Activated gamma-delta T cell (primary cell): ENCODE data around the gene RAB4B.
"Not testable (repeated sequence)": the region's sequence is repeated elsewhere in the genome, so short reads cannot be mapped to it uniquely, and the experiment has no call there.

Source experiments
- DNase-seq: peaks from one replicate; lab custom pipeline; 2025; lab: John Stamatoyannopoulos, UW

Gene RAB4B

DNA sequence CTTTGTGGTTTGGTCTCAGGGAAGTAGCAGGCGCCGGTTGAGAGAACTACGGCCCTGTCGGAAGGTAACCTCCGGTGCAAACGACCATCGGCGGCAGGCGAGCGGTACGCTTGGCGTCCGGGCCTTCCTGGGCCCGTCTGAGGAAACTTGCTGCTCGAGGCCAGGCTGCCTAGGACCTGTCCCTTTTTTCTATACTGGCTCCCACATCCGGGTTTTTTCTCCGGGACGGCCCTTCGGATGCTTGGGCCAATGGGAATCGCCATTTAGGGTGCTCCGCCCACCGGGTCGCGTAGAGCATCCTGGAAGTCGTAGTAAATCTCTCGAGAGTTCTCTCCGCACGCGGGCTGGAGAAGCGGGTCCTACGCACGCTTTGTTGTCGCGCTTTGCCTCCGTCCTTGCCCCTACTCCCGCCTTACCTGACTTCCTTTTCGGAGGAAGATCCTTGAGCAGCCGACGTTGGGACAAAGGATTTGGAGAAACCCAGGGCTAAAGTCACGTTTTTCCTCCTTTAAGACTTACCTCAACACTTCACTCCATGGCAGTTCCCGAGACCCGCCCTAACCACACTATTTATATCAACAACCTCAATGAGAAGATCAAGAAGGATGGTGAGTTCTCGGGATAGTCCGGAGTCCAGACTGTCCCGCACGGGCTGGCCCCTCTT, 27.0 kb upstream of the RAB4B start, which contains the start of gene SNRPA:
Gene SNRPA, plus strand, starts transcription at position 330 of the 664 bp plus-strand sequence. Its CDS starts 206 bp downstream, at position 536.
- DNase-seq = peak; percentile 69

DNA sequence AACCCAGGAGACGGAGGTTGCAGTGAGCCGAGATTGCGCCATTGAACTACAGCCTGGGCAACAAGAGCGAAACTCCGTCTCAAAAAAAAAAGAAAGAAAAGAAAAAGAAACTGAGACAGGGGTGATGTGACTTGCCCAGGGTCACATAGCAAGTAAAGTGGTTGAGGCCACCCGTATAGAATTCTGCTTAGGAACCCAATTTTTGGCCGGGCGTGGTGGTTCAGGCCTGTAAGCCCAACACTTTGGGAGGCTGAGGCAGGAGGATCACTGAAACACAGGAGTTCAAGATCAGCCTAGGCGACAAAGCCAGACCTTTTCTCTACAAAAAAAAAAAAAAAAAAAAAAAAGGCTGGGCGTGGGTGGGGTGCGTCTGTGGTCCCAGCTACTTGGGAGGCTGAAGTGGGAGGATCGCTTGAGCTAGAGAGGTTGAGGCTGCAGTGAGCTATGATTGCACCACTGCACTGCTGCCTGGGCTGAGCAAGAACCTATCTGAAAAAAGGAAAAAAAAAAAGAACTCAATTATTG, 25.7 kb upstream of the RAB4B start:
- no peak for DNase-seq

DNA sequence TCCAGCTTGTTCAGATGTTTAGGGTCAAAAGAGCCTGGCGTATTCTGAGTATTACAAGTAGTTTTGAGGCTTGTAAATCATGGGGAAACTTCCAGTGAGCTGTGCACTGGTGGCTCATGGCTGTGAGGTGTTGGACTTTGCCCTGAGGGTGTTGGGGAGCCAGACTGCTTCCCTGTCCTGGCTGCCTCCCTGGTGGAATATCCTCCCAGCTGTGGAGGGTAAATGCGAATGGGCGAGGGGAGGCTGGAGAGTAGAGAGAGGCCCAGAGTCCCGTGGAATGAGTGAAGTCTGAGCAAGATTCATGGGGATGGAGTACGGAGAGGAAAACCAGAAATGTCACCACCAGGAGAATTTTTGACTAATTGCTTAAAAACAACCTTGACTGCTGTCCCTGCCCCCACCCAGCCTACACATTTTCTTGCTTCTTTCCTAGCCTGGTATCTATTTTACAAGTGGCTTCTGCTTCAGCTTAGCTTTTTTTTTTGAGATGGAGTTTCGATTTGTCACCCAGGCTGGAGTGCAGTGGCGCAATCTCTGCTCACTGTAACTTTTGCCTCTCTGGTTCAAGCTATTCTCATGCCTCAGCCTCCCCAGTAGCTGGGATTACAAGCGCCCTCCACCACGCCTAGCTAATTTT, 23.3 kb upstream of the RAB4B start:
- DNase-seq = no peak

DNA sequence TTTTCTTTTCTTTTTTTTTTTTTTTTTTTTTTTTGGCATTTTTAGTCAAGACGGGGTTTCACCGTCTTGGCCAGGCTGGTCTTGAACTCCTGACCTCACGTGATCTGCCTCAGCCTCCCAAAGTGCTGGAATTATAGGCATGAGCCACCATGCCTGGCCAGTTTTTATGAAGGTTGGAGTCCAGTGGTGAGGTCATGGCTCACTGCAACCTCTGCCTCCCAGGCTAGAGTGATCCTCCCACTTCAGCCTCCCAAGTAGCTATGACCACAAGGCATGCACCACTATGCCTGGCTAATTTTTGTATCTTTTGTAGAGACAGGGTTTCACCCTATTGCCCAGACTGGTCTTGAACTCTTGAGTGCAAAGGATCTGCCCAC, 22.8 kb upstream of the RAB4B start:
- no peak for DNase-seq

DNA sequence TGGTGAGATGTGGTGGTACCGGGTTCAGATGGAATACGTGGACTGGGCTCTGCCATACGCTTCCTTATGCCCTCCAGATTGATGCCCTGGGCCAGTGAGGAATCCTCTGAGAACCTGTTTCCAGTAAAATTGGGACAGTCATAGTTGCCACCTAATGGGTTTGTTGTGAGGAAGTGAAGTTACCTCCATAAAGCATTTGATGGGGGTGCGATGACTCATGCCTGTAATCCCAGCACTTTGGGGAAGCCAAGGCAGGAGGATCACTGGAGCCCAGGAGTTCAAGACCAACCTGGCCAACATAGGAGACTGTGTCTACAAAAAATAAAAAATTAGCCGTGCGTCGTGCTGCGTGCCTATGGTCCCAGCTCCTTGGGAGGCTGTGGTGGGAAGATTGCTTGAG, 22.3 kb upstream of the RAB4B start:
- DNase-seq = no peak

DNA sequence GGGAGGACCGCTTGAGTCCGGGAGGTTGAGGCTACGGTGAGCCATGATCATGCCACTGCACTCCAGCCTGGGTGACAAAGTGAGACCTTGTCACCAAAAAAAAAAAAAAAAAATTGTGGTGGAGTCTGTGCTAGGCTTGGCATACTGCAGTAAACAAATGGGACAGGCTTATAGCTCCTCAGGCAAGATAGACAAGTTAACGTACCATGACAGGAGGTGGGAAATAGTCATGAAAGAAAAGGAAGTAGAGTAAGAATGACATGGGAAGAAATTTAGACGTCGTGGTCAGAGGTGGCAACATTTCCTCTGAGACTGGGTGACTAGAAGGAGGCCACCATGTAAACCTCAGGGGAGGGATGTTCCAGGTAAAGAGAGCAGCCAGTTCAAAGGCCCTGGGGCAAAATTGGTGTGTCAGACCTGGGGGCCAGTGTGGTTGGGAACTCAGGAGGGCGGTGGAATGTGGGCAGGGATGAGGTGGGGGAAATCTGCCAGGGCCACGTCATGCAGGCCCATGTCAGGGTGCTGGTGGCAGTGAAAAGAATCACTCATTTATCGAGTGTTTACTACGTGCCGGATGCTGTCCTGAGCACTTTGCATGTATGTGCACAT, 21.4 kb upstream of the RAB4B start:
- no peak for DNase-seq

DNA sequence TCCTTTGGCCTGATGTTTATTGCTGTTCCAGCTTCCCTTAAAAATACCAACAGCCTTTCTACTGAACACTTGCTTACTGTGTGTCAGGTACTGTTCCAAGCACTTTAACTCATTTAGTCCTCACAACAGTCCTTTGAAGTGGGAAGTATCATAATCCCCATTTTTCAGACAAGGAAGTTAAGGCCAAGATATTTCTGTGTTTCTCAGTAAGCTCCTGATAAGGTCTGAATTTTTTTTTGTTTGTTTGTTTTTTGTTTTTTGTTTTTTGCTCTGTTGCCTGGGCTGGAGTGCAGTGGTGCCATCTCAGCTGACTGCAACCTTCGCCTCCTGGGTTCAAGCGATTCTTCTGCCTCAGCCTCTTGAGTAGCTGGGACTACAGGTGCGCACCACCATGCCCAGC, 19.6 kb upstream of the RAB4B start:
- DNase-seq = no peak

DNA sequence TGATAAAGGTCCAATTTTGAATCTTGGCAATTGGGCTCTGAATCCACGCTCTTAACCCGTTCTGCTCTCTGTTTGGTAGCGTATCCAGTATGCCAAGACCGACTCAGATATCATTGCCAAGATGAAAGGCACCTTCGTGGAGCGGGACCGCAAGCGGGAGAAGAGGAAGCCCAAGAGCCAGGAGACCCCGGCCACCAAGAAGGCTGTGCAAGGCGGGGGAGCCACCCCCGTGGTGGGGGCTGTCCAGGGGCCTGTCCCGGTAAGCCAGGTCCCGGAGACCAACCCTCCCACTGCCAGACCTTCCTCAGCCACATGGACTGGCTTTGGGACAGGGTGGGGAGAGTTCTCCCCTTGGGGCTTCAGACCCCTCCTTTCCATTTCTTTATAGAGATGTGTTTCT, 18.7 kb upstream of the RAB4B start:
- no peak for DNase-seq

DNA sequence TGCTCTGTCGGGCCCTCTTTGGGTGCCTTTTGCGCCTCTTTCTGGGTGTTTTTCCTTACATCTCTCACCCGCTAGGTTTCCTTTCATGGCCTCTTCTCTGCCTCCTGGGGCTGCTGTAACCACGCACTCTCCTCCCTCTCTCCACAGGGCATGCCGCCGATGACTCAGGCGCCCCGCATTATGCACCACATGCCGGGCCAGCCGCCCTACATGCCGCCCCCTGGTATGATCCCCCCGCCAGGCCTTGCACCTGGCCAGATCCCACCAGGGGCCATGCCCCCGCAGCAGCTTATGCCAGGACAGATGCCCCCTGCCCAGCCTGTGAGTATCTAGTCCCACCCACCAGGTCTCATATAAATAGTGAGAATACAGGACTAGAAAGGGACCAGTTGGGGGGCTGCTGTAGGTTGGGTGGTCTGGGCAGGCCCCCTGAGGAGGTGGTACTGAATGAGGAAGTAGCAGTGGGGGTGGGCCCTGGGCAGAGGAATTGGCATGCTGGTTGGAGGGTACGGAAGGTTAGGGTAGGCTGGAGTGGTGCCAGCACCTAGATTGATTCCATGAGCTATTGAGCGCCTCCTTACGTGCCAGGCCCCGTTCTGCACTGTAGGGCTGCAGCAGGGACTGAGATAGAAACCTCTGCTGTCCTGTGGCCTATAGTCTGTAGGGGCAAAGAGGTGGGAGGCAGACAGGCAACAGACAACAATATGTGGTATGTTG, 15.1 kb upstream of the RAB4B start:
- no peak for DNase-seq

DNA sequence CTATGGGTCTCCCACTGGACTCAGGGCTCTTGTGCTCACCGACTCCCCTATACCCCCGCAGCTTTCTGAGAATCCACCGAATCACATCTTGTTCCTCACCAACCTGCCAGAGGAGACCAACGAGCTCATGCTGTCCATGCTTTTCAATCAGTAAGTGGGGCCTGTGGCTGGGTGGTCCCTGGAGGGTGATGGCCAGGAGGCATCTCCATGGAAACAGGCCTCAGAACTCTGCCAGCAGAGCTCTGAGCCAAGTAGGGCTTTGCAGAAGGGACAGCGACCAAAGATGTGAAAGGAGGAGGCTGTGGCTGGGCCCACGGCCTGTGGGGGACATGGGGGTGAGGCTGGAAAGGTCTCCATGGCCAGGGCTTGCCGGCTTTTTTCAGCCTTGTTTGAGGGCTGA, 14.5 kb upstream of the RAB4B start:
- DNase-seq = no peak

DNA sequence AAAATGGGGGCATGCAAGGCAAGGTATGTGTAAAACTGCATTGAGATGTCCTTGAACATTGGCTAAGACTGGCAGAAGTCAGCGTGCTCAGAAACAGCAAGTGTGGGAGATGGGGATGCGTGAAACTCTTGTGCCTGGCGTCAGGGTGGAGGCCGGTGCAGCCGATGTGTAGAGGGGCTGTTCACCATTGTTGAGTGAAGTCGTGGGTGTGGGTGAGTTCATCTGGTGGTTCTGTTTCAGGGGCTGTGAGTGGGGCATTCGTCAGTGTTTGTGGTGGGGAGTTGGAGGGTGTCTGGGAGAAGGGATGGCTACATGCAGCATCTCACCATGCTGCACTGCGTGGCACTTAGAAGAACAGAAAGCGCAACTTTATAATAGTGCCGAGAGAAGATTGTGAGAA, 14.1 kb upstream of the RAB4B start:
- no peak for DNase-seq

DNA sequence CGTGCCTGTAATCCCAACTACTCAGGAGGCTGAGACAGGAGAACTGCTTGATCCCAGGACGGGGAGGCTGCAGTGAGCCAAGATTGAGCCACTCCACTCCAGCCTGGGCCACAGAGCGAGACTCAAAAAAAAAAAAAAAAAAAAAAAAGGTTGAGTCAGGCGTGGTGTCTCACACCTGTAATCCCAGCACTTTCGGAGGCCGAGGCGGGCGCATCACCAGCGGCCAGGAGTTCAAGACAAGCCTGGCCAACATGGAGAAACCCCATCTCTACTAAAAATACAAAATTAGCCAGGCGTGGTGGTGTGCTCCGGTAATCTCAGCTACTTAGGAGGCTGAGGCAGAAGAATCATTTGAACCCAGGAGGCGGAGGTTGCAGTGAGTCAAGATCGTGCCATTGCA, 11.7 kb upstream of the RAB4B start:
- not testable (repeated sequence) for DNase-seq

DNA sequence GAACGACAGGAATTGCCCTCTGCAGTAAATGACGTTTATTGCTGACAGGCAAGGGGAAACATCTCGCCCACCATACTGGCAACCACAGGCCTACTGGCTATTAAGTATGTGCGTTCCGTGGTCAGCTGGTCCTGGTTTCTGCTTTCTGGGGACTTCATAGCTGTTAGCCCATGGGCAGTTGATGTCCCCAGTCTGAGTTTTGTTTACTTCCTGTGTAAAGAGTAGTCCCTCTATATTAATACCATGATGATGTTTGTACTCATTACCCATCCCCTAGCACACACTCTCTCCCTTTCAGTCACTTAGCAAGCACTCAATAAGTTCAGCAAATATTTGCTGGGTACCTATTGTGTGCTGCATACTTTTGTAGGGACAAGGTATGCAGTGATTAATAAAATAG, 9.2 kb upstream of the RAB4B start:
- no peak for DNase-seq

DNA sequence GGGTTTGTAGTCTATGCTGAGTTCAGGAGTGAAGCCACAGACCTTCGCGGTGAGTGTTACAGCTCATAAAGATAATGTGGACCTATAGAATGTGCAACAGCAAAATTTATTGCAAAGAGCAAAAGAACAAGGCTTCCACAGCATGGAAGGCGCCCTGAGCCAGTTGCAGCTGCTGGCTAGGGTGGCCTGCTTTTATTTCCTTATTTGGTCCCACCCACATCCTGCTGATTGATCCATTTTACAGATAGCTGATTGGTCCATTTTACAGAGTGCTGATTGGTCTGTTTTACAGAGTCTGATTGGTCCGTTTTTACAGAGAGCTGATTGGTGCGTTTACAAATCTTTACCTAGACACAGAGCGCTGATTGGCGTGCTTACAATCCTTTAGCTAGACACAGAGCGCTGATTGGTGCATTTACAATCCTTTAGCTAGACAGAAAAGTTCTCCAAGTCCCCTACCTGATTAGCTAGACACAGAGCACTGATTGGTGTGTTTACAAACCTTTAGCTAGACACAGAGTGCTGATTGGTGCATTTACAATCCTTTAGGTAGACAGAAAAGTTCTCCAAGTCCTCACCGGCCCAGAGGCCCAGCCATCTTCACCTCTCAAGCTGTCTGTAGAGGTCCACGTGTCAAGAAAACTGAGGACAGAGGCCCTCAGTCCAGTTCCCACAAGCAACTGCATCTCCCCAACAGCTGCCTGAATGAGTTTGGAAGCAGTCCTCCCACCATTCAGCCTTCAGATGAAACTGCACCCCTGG, 6.8 kb upstream of the RAB4B start:
- not testable (repeated sequence) for DNase-seq

DNA sequence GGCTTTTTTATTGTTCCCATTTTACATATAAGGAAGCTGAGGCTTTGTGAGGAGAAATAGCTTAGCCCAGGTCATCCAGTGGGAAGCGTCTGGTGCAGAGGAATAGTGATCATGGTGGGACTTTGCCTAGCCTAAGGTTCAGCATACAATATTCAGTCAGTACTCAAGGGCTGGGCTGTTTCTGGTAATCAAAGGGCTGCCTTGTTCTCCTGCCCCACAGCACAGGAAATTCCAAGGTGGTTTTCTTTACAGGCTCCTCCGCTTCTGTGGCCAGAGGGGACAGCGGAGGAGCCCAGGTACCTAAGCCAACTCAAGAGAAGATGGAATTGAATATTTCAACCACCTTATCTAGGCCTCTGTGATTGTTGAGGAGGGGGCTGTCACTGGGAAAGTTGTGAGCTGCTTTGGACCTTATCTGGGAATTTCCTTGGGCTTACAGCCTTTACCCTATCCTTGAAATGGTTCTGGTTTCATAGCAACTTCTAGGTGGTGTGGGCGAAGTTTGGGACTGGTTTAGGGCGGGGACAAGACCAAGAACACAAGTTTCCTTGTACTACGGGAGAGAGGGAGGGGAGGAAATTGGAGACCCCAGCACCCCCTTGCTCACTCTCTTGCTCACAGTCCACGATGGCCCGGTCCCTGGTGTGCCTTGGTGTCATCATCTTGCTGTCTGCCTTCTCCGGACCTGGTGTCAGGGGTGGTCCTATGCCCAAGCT, 3.0 kb upstream of the RAB4B start, which contains the start of gene MIA:
Gene MIA, plus strand, starts transcription at position 606 of the 716 bp plus-strand sequence. Its CDS starts 22 bp downstream, at position 628.
- no peak for DNase-seq

DNA sequence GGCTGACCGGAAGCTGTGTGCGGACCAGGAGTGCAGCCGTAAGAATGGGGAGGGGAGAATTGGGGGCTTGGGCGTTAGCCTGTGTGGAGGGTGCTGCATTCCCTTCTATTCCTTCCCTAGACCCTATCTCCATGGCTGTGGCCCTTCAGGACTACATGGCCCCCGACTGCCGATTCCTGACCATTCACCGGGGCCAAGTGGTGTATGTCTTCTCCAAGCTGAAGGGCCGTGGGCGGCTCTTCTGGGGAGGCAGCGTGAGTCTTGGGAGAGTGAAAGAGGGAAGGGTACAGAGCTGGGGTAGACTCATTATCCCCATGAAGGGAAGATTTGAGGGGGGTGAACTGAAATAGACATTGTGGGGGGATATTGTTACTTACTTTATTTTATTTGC, 2.4 kb upstream of the RAB4B start:
- DNase-seq = no peak

DNA sequence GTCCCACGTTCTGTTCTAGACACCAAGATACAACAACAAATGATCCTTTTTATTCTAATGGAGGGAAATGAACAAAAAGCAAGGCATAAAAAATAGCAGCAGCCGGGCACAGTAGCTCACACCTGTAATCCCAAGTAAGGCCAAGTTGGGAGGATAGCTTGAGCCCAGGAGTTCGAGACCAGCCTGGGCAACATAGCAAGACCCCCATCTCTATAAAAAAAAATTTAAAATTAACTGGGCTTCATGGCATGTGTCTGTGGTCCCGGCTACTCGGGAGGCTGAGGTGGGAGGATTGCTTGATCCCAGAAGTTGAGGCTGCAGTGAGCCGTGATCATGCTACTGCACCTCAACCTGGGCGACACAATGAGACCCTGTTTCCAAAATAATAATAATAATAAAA, 1.7 kb upstream of the RAB4B start:
- no peak for DNase-seq

DNA sequence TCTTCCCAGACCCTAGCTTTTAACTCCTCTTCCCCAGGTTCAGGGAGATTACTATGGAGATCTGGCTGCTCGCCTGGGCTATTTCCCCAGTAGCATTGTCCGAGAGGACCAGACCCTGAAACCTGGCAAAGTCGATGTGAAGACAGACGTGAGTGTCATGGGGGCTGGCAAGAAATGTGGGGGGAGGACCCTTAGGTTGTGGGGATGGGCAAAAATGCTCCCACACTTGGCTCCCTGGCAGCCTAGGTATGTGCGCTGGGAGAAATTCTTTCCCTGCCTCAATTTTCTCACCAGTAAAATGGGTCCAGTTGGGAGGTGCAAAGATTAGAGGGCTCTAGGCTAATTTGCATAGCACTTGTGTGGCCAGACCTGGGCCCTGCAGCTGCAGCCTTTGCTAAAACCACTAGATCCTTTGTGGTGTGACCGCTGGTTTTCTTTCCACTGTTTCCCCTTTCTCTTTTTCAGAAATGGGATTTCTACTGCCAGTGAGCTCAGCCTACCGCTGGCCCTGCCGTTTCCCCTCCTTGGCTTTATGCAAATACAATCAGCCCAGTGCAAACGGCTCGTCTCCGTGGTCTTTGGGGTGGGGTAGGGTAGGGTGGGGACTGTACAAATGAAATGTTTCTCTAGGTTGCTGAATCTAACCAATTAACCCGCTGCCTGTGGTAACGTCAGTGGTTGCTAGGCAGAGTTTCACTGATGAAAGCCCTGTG, 959 bp upstream of the RAB4B start:
- DNase-seq = no peak

DNA sequence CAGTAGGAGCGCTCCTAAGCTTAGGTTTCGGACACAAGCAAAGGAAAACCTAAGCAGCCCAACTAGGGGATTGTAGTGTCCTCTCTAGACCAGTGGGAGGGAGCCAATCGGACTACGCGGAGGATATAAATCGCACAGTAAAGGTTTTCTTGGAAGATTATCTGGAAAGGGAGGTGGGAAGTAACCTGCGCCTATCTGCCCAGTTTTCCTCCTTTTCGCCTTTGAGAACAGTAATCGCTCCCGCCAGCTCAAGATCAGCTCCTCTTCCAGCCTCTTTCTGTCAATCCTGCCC, 456 bp upstream of the RAB4B start:
- DNase-seq = no peak

DNA sequence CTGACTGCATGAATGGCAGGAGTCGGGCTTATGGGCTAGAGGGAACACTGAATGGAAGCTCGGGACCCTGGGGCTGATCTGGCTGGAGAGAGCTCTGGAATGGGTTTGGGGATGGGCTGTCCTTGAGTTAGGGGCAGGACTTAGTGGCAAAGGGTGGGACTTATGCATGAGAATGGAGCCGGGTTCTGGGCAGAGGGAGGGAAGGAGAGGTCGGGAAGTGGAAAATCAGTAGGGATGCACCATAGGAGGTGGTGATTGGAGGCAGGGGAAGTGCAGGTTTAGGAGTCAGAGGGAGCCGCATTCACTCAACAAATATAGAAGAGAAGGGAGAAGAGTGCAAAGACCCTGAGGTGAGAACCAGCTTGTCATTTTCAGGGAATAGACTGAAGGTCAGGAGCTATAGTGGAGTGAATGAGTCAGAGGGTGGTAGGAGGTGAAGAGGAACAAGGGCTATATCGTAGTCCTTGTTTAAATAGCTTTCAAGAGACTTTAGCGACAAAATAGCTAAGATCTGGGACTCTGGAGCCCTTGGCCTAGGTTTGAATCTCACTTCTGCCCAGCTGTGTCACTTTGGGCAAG, 748 bp downstream of the RAB4B start:
- no peak for DNase-seq
